SK-N-SH treated with all-trans-retinoic acid at 6 μM for 48 hours (cell line): ENCODE results near the gene TLE6.

ENCODE experiments used
- ATAC-seq: fragments of 200-7000 bp; cut with Tn5 transposase; 3 replicates; pipeline ENCODE4 v1.9.1; 2020; ENCODE audit warnings: mild to moderate bottlenecking, moderate library complexity
- CSDC2 ChIP-seq: fragments of 250-450 bp; sonication (Bioruptor Pico); IDR thresholded peaks from 2 replicates; pipeline ENCODE4 v1.5.0; 2020; ENCODE audit warnings: mild to moderate bottlenecking, moderate library complexity
- ESRRG ChIP-seq: fragments of 250-450 bp; sonication (Bioruptor Pico); IDR thresholded peaks from 2 replicates; pipeline ENCODE4 v1.6.1; 2021; ENCODE audit warnings: mild to moderate bottlenecking
- GLIS3 ChIP-seq: fragments of 250-450 bp; sonication (Bioruptor Pico); IDR thresholded peaks from 2 replicates; pipeline ENCODE4 v1.5.0; 2020; ENCODE audit warnings: mild to moderate bottlenecking, moderate library complexity
- ISL1 ChIP-seq: fragments of 250-450 bp; sonication (Bioruptor Pico); IDR thresholded peaks from 2 replicates; pipeline ENCODE4 v2.1.2; 2022; ENCODE audit warnings: mild to moderate bottlenecking, moderate library complexity
- OSR1 ChIP-seq: fragments of 250-450 bp; sonication (Bioruptor Pico); IDR thresholded peaks from 2 replicates; pipeline ENCODE4 v1.8.0; 2022; ENCODE audit warnings: moderate library complexity, mild to moderate bottlenecking, inconsistent platforms
- PPARA ChIP-seq: fragments of 250-450 bp; sonication (Bioruptor Pico); IDR thresholded peaks from 2 replicates; pipeline ENCODE4 v1.5.0; 2020; ENCODE audit warnings: mild to moderate bottlenecking, borderline replicate concordance
- RARB ChIP-seq: fragments of 250-450 bp; sonication (Bioruptor Pico); IDR thresholded peaks from 2 replicates; pipeline ENCODE4 v1.8.0; 2021; ENCODE audit warnings: mild to moderate bottlenecking, moderate library complexity
- SNAI2 ChIP-seq: fragments of 250-450 bp; sonication (Bioruptor Pico); IDR thresholded peaks from 2 replicates; pipeline ENCODE4 v1.5.0; 2020; ENCODE audit warnings: mild to moderate bottlenecking, moderate library complexity
- TCF4 ChIP-seq: fragments of 250-450 bp; sonication (Bioruptor Pico); IDR thresholded peaks from 2 replicates; pipeline ENCODE4 v1.8.0; 2021; ENCODE audit warnings: mild to moderate bottlenecking, moderate library complexity, borderline replicate concordance
- TOX ChIP-seq: fragments of 250-450 bp; sonication (Bioruptor Pico); IDR thresholded peaks from 2 replicates; pipeline ENCODE4 v1.8.0; 2021; ENCODE audit warnings: mild to moderate bottlenecking, moderate library complexity, borderline replicate concordance
- ZC3H10 ChIP-seq: fragments of 250-450 bp; sonication (Bioruptor Pico); IDR thresholded peaks from 2 replicates; pipeline ENCODE4 v1.5.1; 2021; ENCODE audit warnings: mild to moderate bottlenecking, moderate library complexity
- ZFP30 ChIP-seq: fragments of 450-650 bp; formaldehyde crosslinking; IDR thresholded peaks from 2 replicates; pipeline ENCODE4 v1.5.0; 2022; ENCODE audit warnings: mild to moderate bottlenecking, moderate library complexity
- ZNF70 ChIP-seq: fragments of 450-650 bp; formaldehyde crosslinking; IDR thresholded peaks from 2 replicates; pipeline ENCODE4 v1.5.0; 2020; ENCODE audit warnings: mild to moderate bottlenecking, moderate library complexity
- ZNF8 ChIP-seq: fragments of 450-650 bp; formaldehyde crosslinking; IDR thresholded peaks from 2 replicates; pipeline ENCODE4 v1.5.0; 2020; ENCODE audit warnings: mild to moderate bottlenecking, moderate library complexity
- TF ChIP-seq, protein P1 (sequence below): fragments of 250-450 bp; sonication (Bioruptor Pico); IDR thresholded peaks from 2 replicates; pipeline ENCODE4 v1.8.0; 2020; ENCODE audit warnings: mild to moderate bottlenecking, moderate library complexity, borderline replicate concordance
- TF ChIP-seq, protein P2 (sequence below): fragments of 250-450 bp; sonication (Bioruptor Pico); IDR thresholded peaks from 2 replicates; pipeline ENCODE4 v1.5.1; 2020; ENCODE audit warnings: low read depth, mild to moderate bottlenecking, moderate library complexity
- TF ChIP-seq, protein P3 (sequence below): fragments of 250-450 bp; sonication (Bioruptor Pico); IDR thresholded peaks from 2 replicates; pipeline ENCODE4 v1.8.0; 2021; ENCODE audit warnings: low read depth, mild to moderate bottlenecking, moderate library complexity, borderline replicate concordance
- TF ChIP-seq, protein P4 (sequence below): fragments of 250-450 bp; sonication (Bioruptor Pico); IDR thresholded peaks from 2 replicates; pipeline ENCODE4 v1.5.0; 2020; ENCODE audit warnings: mild to moderate bottlenecking, moderate library complexity
- TF ChIP-seq, protein P5 (sequence below): fragments of 250-450 bp; sonication (Bioruptor Pico); IDR thresholded peaks from 2 replicates; pipeline ENCODE4 v1.5.1; 2021; ENCODE audit warnings: mild to moderate bottlenecking, moderate library complexity

The TLE6 gene

DNA sequence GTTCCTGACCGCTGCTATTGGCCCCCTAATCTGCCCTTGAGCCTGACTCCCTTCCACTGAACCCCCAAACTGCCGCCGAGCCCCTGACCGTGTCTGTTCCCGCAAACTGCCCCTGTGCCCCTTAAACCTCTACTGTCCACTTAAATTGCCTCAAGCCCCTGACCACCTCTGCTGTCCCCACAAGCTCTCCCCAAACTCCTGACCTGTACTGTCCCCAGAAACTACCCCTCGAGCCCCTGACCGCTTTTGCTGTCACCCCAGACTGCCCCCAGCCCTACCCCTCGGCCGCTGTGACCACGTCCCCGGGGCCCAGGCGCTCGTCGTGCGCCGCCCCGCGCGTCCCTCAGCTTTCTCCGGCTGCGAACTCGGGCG is 33.0 kb upstream of the TLE6 start:
- TF ChIP-seq TCF4 (CRISPR knock-in tag) (no peak), TOX (CRISPR knock-in tag) (no peak), ZNF8 (CRISPR knock-in tag) (no peak), ESRRG (CRISPR knock-in tag) (no peak), ZFP30 (CRISPR knock-in tag) (no peak), GLIS3 (CRISPR knock-in tag) (no peak), CSDC2 (no peak), SNAI2 (CRISPR knock-in tag) (no peak), ZC3H10 (CRISPR knock-in tag) (no peak), RARB (CRISPR knock-in tag) (no peak), ZNF70 (CRISPR knock-in tag) (no peak)
- TF ChIP-seq, protein P1, sequence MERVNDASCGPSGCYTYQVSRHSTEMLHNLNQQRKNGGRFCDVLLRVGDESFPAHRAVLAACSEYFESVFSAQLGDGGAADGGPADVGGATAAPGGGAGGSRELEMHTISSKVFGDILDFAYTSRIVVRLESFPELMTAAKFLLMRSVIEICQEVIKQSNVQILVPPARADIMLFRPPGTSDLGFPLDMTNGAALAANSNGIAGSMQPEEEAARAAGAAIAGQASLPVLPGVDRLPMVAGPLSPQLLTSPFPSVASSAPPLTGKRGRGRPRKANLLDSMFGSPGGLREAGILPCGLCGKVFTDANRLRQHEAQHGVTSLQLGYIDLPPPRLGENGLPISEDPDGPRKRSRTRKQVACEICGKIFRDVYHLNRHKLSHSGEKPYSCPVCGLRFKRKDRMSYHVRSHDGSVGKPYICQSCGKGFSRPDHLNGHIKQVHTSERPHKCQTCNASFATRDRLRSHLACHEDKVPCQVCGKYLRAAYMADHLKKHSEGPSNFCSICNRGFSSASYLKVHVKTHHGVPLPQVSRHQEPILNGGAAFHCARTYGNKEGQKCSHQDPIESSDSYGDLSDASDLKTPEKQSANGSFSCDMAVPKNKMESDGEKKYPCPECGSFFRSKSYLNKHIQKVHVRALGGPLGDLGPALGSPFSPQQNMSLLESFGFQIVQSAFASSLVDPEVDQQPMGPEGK (CRISPR knock-in tag): no peak
- ATAC-seq: peak; percentile 46

DNA sequence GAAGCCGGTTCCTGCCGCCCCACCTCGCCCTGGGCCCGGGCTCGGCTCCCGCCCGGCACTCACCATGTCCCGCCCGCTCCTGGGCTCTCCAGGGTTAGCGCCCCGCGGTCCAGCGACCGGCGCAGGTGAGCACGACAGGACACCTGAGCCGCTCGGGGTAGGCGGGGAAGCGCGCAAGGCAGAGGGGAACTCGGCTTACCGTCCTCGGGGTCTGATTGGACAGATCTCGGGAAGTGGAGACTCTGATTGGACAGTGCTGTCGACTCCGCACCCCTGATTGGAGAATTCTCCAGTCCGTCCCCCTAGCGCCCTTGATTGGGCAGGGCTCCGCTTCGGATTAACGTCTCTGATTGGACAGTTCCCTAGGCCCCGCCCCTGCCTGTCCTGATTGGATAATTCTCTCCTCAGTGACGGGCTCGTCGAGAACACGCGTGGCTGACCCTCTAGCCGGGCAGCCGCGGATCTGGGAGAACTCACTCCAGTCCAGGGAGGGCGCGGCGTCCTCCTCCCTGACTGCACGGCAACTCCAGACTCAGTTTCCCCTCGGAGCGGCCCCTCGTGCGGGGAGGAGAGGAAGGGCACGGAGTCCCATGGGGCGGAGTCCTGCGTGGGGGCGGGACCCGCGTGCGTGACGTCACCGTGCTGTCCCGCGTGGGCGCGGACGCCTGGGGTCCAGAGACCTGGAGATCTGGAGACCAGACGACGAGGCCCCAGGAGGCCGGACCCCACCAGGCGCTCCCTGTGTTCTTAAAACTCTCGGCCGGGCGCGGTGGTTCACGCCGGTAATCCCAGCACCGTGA is 32.4 kb upstream of the TLE6 start, which contains the start of gene ZNF77:
Gene ZNF77, minus strand, starts transcription at position 197 of the 800 bp plus-strand sequence. Its CDS starts 131 bp downstream, at position 66.
- peak; percentile 99 for ATAC-seq
- TF ChIP-seq, protein P2, sequence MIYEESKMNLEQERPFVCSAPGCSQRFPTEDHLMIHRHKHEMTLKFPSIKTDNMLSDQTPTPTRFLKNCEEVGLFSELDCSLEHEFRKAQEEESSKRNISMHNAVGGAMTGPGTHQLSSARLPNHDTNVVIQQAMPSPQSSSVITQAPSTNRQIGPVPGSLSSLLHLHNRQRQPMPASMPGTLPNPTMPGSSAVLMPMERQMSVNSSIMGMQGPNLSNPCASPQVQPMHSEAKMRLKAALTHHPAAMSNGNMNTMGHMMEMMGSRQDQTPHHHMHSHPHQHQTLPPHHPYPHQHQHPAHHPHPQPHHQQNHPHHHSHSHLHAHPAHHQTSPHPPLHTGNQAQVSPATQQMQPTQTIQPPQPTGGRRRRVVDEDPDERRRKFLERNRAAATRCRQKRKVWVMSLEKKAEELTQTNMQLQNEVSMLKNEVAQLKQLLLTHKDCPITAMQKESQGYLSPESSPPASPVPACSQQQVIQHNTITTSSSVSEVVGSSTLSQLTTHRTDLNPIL (CRISPR knock-in tag): 0 out of 2 replicates have a peak, but pooled peaks have one; percentile 16
- TF ChIP-seq ZNF70 (CRISPR knock-in tag) (peak; percentile 29; the same call in 1 of the 2 replicates), ZC3H10 (CRISPR knock-in tag) (no peak), TOX (CRISPR knock-in tag) (0 out of 2 replicates have a peak, but pooled peaks have one; percentile 5), CSDC2 (peak; percentile 32; the same call in 1 of the 2 replicates), GLIS3 (CRISPR knock-in tag) (0 out of 2 replicates have a peak, but pooled peaks have one; percentile 23)
- TF ChIP-seq, protein P3, sequence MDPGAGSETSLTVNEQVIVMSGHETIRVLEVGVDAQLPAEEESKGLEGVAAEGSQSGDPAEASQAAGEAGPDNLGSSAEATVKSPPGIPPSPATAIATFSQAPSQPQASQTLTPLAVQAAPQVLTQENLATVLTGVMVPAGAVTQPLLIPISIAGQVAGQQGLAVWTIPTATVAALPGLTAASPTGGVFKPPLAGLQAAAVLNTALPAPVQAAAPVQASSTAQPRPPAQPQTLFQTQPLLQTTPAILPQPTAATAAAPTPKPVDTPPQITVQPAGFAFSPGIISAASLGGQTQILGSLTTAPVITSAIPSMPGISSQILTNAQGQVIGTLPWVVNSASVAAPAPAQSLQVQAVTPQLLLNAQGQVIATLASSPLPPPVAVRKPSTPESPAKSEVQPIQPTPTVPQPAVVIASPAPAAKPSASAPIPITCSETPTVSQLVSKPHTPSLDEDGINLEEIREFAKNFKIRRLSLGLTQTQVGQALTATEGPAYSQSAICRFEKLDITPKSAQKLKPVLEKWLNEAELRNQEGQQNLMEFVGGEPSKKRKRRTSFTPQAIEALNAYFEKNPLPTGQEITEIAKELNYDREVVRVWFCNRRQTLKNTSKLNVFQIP (CRISPR knock-in tag): no peak
- TF ChIP-seq, protein P4, sequence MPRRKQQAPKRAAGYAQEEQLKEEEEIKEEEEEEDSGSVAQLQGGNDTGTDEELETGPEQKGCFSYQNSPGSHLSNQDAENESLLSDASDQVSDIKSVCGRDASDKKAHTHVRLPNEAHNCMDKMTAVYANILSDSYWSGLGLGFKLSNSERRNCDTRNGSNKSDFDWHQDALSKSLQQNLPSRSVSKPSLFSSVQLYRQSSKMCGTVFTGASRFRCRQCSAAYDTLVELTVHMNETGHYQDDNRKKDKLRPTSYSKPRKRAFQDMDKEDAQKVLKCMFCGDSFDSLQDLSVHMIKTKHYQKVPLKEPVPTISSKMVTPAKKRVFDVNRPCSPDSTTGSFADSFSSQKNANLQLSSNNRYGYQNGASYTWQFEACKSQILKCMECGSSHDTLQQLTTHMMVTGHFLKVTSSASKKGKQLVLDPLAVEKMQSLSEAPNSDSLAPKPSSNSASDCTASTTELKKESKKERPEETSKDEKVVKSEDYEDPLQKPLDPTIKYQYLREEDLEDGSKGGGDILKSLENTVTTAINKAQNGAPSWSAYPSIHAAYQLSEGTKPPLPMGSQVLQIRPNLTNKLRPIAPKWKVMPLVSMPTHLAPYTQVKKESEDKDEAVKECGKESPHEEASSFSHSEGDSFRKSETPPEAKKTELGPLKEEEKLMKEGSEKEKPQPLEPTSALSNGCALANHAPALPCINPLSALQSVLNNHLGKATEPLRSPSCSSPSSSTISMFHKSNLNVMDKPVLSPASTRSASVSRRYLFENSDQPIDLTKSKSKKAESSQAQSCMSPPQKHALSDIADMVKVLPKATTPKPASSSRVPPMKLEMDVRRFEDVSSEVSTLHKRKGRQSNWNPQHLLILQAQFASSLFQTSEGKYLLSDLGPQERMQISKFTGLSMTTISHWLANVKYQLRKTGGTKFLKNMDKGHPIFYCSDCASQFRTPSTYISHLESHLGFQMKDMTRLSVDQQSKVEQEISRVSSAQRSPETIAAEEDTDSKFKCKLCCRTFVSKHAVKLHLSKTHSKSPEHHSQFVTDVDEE (CRISPR knock-in tag): peak; percentile 91
- TF ChIP-seq, protein P1 (CRISPR knock-in tag): no peak
- TF ChIP-seq, all 23 proteins: peak for 6

DNA sequence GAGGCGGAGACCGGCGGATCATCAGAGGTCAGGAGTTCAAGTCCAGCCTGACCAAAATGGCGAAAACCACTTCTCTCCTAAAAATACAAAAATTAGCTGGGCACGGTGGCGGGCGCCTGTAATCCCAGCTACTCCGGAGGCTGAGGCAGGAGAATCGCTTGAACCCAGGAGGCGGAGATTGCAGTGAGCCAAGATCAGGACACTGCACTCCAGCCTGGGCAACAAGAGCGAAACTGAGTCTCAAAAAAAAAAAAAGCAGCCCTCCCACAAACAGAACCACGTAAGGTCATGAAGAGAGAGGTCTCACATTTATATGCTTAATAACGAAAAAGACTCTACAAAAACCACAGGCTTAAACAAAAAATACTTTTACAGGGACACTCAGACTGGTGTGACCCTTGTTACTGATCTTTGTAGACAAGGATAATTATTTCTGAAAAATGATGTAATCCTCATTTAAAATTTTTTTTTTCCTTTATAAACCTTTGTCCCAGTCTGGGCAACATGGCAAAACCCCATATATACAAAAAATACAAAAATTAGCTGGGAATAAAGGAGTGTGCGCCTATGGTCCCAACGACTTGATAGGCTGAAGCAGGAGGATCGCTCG is 31.7 kb upstream of the TLE6 start:
- ATAC-seq: no peak
- no peak for TF ChIP-seq ZNF70 (CRISPR knock-in tag)
- TF ChIP-seq ESRRG (CRISPR knock-in tag): no peak
- TF ChIP-seq SNAI2 (CRISPR knock-in tag): no peak
- TF ChIP-seq, protein P5, sequence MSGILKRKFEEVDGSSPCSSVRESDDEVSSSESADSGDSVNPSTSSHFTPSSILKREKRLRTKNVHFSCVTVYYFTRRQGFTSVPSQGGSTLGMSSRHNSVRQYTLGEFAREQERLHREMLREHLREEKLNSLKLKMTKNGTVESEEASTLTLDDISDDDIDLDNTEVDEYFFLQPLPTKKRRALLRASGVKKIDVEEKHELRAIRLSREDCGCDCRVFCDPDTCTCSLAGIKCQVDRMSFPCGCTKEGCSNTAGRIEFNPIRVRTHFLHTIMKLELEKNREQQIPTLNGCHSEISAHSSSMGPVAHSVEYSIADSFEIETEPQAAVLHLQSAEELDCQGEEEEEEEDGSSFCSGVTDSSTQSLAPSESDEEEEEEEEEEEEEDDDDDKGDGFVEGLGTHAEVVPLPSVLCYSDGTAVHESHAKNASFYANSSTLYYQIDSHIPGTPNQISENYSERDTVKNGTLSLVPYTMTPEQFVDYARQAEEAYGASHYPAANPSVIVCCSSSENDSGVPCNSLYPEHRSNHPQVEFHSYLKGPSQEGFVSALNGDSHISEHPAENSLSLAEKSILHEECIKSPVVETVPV (CRISPR knock-in tag): no peak
- no peak for TF ChIP-seq OSR1 (CRISPR knock-in tag)
- no peak for TF ChIP-seq ZFP30 (CRISPR knock-in tag)
- TF ChIP-seq, protein P4 (CRISPR knock-in tag): no peak
- TF ChIP-seq TCF4 (CRISPR knock-in tag): no peak
- TF ChIP-seq ISL1 (CRISPR knock-in tag): no peak
- no peak for TF ChIP-seq PPARA
